HG03159 (cell line): ENCODE measurements around the gene ERO1A.

Source experiments
- ATAC-seq: cut with Tn5 transposase; IDR thresholded peaks from one replicate; pipeline ENCODE4 v1.9.1; 2021; ENCODE audit warnings: mild to moderate bottlenecking, moderate library complexity; ENCODE audit not compliant: unreplicated experiment

Gene ERO1A

GRCh38 chr14:52609445-52610044 is 85.8 kb downstream of the ERO1A start:
- no peak for ATAC-seq

GRCh38 chr14:52607061-52607460 is 88.3 kb downstream of the ERO1A start:
- no peak for ATAC-seq

DNA sequence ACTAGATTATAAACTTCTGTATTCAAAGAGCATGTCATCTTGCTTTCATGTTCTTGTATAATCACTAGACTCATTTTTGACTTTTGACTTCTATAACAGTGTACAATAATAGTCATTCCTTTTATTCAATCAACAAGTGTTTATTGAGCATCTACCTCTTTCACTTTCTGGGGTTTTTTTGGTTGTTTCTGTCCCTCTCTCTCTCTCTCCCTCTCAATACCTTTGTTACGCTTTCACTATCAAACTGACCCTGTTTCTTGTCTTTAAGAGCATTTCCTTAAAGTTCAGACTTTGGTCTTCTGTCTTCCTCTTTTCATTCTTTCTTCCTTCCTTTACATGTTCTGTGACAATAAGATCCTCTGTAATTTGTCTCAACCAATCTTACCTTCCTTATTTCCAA is 93.2 kb downstream of the ERO1A start:
- no peak for ATAC-seq

- ATAC-seq: no peak
These were observed 95.4 kb downstream of the ERO1A start for GRCh38 chr14:52599974-52600373.

DNA sequence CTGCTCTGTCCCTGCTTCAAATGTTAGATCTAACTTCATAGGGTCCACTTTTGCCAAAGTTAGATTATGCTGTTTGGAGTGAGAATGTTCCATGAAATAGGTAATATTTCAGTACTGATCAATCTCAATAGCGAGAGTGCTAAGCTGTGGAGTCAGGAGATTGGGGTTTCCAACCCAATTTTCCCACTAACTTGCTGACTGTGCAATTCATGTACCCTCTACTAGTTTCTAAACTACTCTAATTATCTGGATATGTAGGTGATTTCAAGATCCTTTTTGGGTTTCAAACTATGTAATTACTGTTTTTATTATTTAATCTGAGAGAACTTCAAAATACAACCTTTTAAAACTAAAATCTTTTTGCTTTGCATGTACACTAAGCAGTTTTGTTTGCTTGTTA is 96.8 kb downstream of the ERO1A start:
- ATAC-seq: no peak

GRCh38 chr14:52596861-52597260 is 98.5 kb downstream of the ERO1A start:
- no peak for ATAC-seq

DNA sequence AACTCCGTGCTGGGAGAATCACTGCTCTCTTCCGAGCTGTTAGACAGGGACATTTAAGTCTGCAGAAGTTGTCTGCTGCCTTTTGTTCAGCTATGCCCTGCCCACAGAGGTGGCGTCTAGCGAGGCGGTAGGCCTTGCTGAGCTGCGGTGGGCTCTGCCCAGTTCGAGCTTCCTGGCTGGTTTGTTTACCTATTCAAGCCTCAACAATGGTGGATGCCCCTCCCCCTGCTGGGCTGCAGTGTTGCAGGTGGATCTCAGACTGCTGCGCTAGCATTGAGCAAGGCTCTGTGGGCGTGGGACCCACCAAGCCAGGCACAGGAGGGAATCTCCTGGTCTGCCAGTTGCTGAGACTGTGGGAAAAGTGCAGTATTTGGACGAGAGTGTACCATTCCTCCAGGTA is 99.0 kb downstream of the ERO1A start:
- no peak for ATAC-seq

DNA sequence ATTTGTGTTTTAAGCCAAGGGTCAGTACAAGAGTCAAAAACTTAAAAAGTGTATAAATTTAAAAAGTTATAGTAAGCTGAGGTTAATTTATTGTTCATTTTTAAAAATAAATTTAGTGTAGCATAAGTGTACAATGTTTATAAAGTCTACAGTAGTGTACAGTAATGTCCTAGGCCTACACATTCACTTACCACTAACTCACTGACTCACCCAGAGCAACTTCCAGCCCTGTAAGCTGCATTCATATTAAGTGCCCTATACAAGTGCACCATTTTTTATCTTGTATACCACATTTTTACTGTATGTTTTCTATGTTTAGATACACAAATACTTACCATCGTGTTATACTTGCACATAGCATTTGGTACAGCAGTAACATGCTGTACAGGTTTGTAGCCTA is 105.0 kb downstream of the ERO1A start:
- ATAC-seq: no peak
